ENCODE data around the gene PRKG1.

PRKG1 gene

GRCh38 chr10:51802030-51802429 lies 727.7 kb downstream of the PRKG1 start:
- no peak overlapping the region for H3K4me3 ChIP-seq (ENCODE audit: low read length)
- H3K36me3 ChIP-seq (ENCODE audit: control insufficient read depth, low read length): no peaks in the 10 kb centered on the region
- no peak for TF ChIP-seq EZH2phosphoT487 (IDR thresholded peaks at IDR 0.05; ENCODE audit: borderline replicate concordance, low read length)
- TF ChIP-seq CTCF (IDR thresholded peaks at IDR 0.05; ENCODE audit: low read depth, low read length, poor library complexity, severe bottlenecking): no peak
- H3K4me1 ChIP-seq (ENCODE audit: control insufficient read depth, low read length): no peaks in the 10 kb centered on the region
- no peaks in the 10 kb centered on the region for H3K27me3 ChIP-seq (ENCODE audit: control insufficient read depth, low read length)
- H4K20me1 ChIP-seq (ENCODE audit: control insufficient read depth, insufficient read depth, low read depth, low read length): no peaks in the 10 kb centered on the region
- no peaks in the 10 kb centered on the region for H3K79me2 ChIP-seq (ENCODE audit: control insufficient read depth, low read length)
- no peak overlapping the region for H3K4me2 ChIP-seq (ENCODE audit: low read length)
- no peaks in the 10 kb centered on the region for H3K9me2 ChIP-seq (replicated peaks; ENCODE audit: control insufficient read depth, low read length)
- no peak overlapping the region for H3K27ac ChIP-seq (ENCODE audit: low read depth, low read length)
- no peaks in the 10 kb centered on the region for H3K9me3 ChIP-seq (ENCODE audit: control insufficient read depth, insufficient read depth, low read length)
- no peaks in the 10 kb centered on the region for H3F3A ChIP-seq (ENCODE audit: control insufficient read depth, insufficient read depth)

DNA sequence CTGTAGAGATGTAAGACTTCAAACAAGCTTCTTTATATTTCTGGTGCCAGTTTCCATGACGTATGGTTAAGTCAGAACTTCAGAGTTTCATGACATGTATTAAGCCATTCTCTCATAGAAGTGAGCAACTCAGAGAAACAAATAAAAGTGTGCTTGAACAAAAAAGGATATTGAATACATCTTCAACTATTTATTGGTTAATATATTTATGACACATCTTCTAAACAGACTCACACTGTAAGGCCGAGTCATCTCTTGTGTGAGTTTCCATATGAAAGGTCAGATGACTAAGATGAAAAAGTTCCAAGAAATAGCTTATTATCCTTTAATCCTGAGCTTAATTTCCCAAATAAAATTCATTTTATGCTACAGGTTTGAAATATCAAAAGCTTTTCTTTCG lies 730.6 kb downstream of the PRKG1 start:
- Histone ChIP-seq H3F3A (ENCODE audit: control insufficient read depth, insufficient read depth) (no peaks in the 10 kb centered on the region), H4K20me1 (ENCODE audit: control insufficient read depth, insufficient read depth, low read depth, low read length) (no peaks in the 10 kb centered on the region), H3K4me1 (ENCODE audit: control insufficient read depth, low read length) (no peaks in the 10 kb centered on the region), H3K9me3 (ENCODE audit: control insufficient read depth, insufficient read depth, low read length) (no peaks in the 10 kb centered on the region), H3K4me3 (ENCODE audit: low read length) (no peak overlapping the region), H3K27ac (ENCODE audit: low read depth, low read length) (no peak overlapping the region), H3K27me3 (ENCODE audit: control insufficient read depth, low read length) (no peaks in the 10 kb centered on the region), H3K79me2 (ENCODE audit: control insufficient read depth, low read length) (no peaks in the 10 kb centered on the region), H3K36me3 (ENCODE audit: control insufficient read depth, low read length) (no peaks in the 10 kb centered on the region), H3K9me2 (replicated peaks; ENCODE audit: control insufficient read depth, low read length) (no peaks in the 10 kb centered on the region), H3K4me2 (ENCODE audit: low read length) (no peak overlapping the region)
- no peak for TF ChIP-seq CTCF (IDR thresholded peaks at IDR 0.05; ENCODE audit: low read depth, low read length, poor library complexity, severe bottlenecking)
- TF ChIP-seq EZH2phosphoT487 (IDR thresholded peaks at IDR 0.05; ENCODE audit: borderline replicate concordance, low read length): no peak

GRCh38 chr10:51806079-51806835 lies 732.0 kb downstream of the PRKG1 start:
- TF ChIP-seq CTCF (IDR thresholded peaks at IDR 0.05; ENCODE audit: low read depth, low read length, poor library complexity, severe bottlenecking) (no peak), EZH2phosphoT487 (IDR thresholded peaks at IDR 0.05; ENCODE audit: borderline replicate concordance, low read length) (no peak)

More at GRCh38 chr10:51806079-51806835, 732.0 kb downstream of the PRKG1 start:
- no peaks in the 10 kb centered on the region for H3F3A ChIP-seq (ENCODE audit: control insufficient read depth, insufficient read depth)
- no peaks in the 10 kb centered on the region for H3K9me2 ChIP-seq (replicated peaks; ENCODE audit: control insufficient read depth, low read length)
- no peaks in the 10 kb centered on the region for H3K9me3 ChIP-seq (ENCODE audit: control insufficient read depth, insufficient read depth, low read length)
- no peaks in the 10 kb centered on the region for H3K79me2 ChIP-seq (ENCODE audit: control insufficient read depth, low read length)
- H3K27me3 ChIP-seq (ENCODE audit: control insufficient read depth, low read length): no peaks in the 10 kb centered on the region
- no peaks in the 10 kb centered on the region for H3K4me1 ChIP-seq (ENCODE audit: control insufficient read depth, low read length)
- H3K4me2 ChIP-seq (ENCODE audit: low read length): no peak overlapping the region
- H3K36me3 ChIP-seq (ENCODE audit: control insufficient read depth, low read length): no peaks in the 10 kb centered on the region
- H3K27ac ChIP-seq (ENCODE audit: low read depth, low read length): no peak overlapping the region
- no peak overlapping the region for H3K4me3 ChIP-seq (ENCODE audit: low read length)
- H4K20me1 ChIP-seq (ENCODE audit: control insufficient read depth, insufficient read depth, low read depth, low read length): no peaks in the 10 kb centered on the region
